ENCODE measurements around the gene CEMIP. TPM values are rescaled to one million over a fixed set of nuclear protein-coding genes. Genes with fewer than 3 reads are reported as not detected.

CEMIP gene
- total RNA-seq, 1 donor, result 131 TPM

Small RNAs within 50 kb of the gene (small RNA-seq; reads per million reads assigned to genes)
- not detected for gene MIR4514
- 5.4 reads per million, percentile 83 among the genes with 10 or more reads in this experiment for gene MIR549A

Other genes starting within 250 kb of the CEMIP start
- gene ABHD17C, start 84.1 kb upstream of the CEMIP start, total RNA-seq, result 10.0 and 12.1 TPM in 2 replicates
- gene MESD, start 210.4 kb downstream of the CEMIP start, total RNA-seq, result 17.1 and 24.2 TPM in 2 replicates
- 13.4 and 15.8 TPM in 2 replicates for gene TLNRD1, start 221.6 kb downstream of the CEMIP start, total RNA-seq